ENCODE data around the gene VILL.

VILL gene

GRCh38 chr3:38039101-38039898, 48.7 kb downstream of the VILL start, which contains the start of gene DLEC1:
Gene DLEC1 (plus strand): TSS chr3:38039208. CDS start chr3:38039226, 18 bp downstream.
- DNase-seq (peak; percentile 78), ATAC-seq (ENCODE audit: insufficient read depth, low read depth) (peak; percentile 86)
- H3K36me3 ChIP-seq (ENCODE audit: insufficient read depth, low read length), result no peaks in the 10 kb centered on the region
- peak within 1 kb of the TSS in 1 of 2 experiments; percentile 56; a peak in 2 of 4 replicates for H3K4me3 ChIP-seq (ENCODE audit: low read depth in 1 of 2, low read length in 2 of 2)
- no peaks in the 10 kb centered on the region for H3K9me3 ChIP-seq (ENCODE audit: insufficient read depth, low read length, severe bottlenecking)
- peaks cover 19% of the 10 kb centered on the region for H3K4me1 ChIP-seq (ENCODE audit: insufficient read depth, low read length)
- H3K79me2 ChIP-seq (ENCODE audit: insufficient read depth, low read length), result no peaks in the 10 kb centered on the region
- no peaks in the 10 kb centered on the region for H4K20me1 ChIP-seq (ENCODE audit: insufficient read depth, low read length)
- peaks cover 20% of the 10 kb centered on the region for H3K27me3 ChIP-seq (ENCODE audit: insufficient read depth, low read length, poor library complexity)
- no peak within 1 kb of the TSS for H3K27ac ChIP-seq (ENCODE audit: low read length)
- H2AFZ ChIP-seq (ENCODE audit: low read depth, low read length), result peak within 1 kb of the TSS; percentile 45
- peak within 1 kb of the TSS; percentile 74 for H3K4me2 ChIP-seq (ENCODE audit: insufficient read depth, low read length)
- TF ChIP-seq, protein P1, sequence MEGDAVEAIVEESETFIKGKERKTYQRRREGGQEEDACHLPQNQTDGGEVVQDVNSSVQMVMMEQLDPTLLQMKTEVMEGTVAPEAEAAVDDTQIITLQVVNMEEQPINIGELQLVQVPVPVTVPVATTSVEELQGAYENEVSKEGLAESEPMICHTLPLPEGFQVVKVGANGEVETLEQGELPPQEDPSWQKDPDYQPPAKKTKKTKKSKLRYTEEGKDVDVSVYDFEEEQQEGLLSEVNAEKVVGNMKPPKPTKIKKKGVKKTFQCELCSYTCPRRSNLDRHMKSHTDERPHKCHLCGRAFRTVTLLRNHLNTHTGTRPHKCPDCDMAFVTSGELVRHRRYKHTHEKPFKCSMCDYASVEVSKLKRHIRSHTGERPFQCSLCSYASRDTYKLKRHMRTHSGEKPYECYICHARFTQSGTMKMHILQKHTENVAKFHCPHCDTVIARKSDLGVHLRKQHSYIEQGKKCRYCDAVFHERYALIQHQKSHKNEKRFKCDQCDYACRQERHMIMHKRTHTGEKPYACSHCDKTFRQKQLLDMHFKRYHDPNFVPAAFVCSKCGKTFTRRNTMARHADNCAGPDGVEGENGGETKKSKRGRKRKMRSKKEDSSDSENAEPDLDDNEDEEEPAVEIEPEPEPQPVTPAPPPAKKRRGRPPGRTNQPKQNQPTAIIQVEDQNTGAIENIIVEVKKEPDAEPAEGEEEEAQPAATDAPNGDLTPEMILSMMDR (IDR thresholded peaks at IDR 0.05; ENCODE audit: borderline replicate concordance, extremely low read depth, low read length, poor library complexity, severe bottlenecking), result no peak
- peak; percentile 84 for TF ChIP-seq EZH2 (IDR thresholded peaks at IDR 0.05; ENCODE audit: borderline replicate concordance, low read depth, low read length, severe bottlenecking)
- peak within 1 kb of the TSS; percentile 15 for H3K9ac ChIP-seq (ENCODE audit: low read depth, low read length)

DNA sequence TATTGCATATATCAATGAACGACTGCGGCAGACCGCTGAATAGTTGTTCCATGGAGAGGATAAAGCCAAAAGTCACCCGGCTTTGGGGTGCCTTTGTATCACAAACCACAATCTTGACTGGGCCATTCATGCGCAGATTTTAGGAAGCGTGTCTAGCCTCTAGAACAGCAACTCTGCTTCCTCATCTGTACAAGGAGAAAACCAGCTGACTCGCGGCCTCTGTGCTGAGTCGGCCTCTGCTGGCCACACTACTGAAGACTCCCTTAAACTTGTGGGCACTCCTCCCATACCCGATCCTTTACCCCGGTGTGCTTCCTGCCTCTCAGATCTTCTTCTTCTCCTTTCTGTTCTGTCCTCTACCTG, 49.3 kb downstream of the VILL start:
- H2AFZ ChIP-seq (ENCODE audit: low read depth, low read length), result no peak overlapping the region
- DNase-seq (peak; percentile 20), ATAC-seq (ENCODE audit: insufficient read depth, low read depth) (peak; percentile 37; the same call in 2 of the 3 replicates)
- no peak overlapping the region for H3K27ac ChIP-seq (ENCODE audit: low read length)
- H3K9me3 ChIP-seq (ENCODE audit: insufficient read depth, low read length, severe bottlenecking), result no peaks in the 10 kb centered on the region
- peaks cover 20% of the 10 kb centered on the region for H3K27me3 ChIP-seq (ENCODE audit: insufficient read depth, low read length, poor library complexity)
- no peaks in the 10 kb centered on the region for H4K20me1 ChIP-seq (ENCODE audit: insufficient read depth, low read length)
- H3K4me3 ChIP-seq (ENCODE audit: low read depth in 1 of 2, low read length in 2 of 2), result peak overlapping the region in 1 of 2 experiments; percentile 56; a peak in 2 of 4 replicates
- H3K4me1 ChIP-seq (ENCODE audit: insufficient read depth, low read length), result peaks cover 19% of the 10 kb centered on the region
- H3K9ac ChIP-seq (ENCODE audit: low read depth, low read length), result no peak overlapping the region
- TF ChIP-seq EZH2 (IDR thresholded peaks at IDR 0.05; ENCODE audit: borderline replicate concordance, low read depth, low read length, severe bottlenecking), result no peak
- TF ChIP-seq, protein P1 (IDR thresholded peaks at IDR 0.05; ENCODE audit: borderline replicate concordance, extremely low read depth, low read length, poor library complexity, severe bottlenecking), result peak; percentile 13
- peak overlapping the region; percentile 74 for H3K4me2 ChIP-seq (ENCODE audit: insufficient read depth, low read length)
- no peaks in the 10 kb centered on the region for H3K36me3 ChIP-seq (ENCODE audit: insufficient read depth, low read length)
- no peaks in the 10 kb centered on the region for H3K79me2 ChIP-seq (ENCODE audit: insufficient read depth, low read length)

GRCh38 chr3:38040401-38040800, 49.8 kb downstream of the VILL start:
- H3K27me3 ChIP-seq (ENCODE audit: insufficient read depth, low read length, poor library complexity), result peaks cover 20% of the 10 kb centered on the region
- H3K9ac ChIP-seq (ENCODE audit: low read depth, low read length), result no peak overlapping the region
- peaks cover 19% of the 10 kb centered on the region for H3K4me1 ChIP-seq (ENCODE audit: insufficient read depth, low read length)
- H2AFZ ChIP-seq (ENCODE audit: low read depth, low read length), result no peak overlapping the region
- no peak for ATAC-seq (ENCODE audit: insufficient read depth, low read depth)
- H3K4me2 ChIP-seq (ENCODE audit: insufficient read depth, low read length), result no peak overlapping the region
- H3K4me3 ChIP-seq (ENCODE audit: low read depth in 1 of 2, low read length in 2 of 2), result no peak overlapping the region
- no peak for DNase-seq
- TF ChIP-seq, protein P1 (IDR thresholded peaks at IDR 0.05; ENCODE audit: borderline replicate concordance, extremely low read depth, low read length, poor library complexity, severe bottlenecking), result no peak
- no peak for TF ChIP-seq EZH2 (IDR thresholded peaks at IDR 0.05; ENCODE audit: borderline replicate concordance, low read depth, low read length, severe bottlenecking)
- H3K36me3 ChIP-seq (ENCODE audit: insufficient read depth, low read length), result no peaks in the 10 kb centered on the region
- no peaks in the 10 kb centered on the region for H3K9me3 ChIP-seq (ENCODE audit: insufficient read depth, low read length, severe bottlenecking)
- no peaks in the 10 kb centered on the region for H3K79me2 ChIP-seq (ENCODE audit: insufficient read depth, low read length)
- H4K20me1 ChIP-seq (ENCODE audit: insufficient read depth, low read length), result no peaks in the 10 kb centered on the region
- no peak overlapping the region for H3K27ac ChIP-seq (ENCODE audit: low read length)
